PC-9 (cell line): ENCODE data around the gene COX17.

Source experiments
- EZH2 ChIP-seq: fragments of 200-600 bp; sonication (generic); IDR thresholded peaks from 2 replicates; pipeline ENCODE4 v1.8.0; 2017; ENCODE audit warnings: antibody characterized with exemption, low read depth
- TF ChIP-seq, protein P1 (sequence below): fragments of 200-600 bp; sonication (generic); conservative IDR thresholded peaks from 2 replicates; pipeline ENCODE4 v1.6.1; 2017; ENCODE audit warnings: mixed run types, antibody characterized with exemption, mild to moderate bottlenecking, moderate library complexity

DNA sequence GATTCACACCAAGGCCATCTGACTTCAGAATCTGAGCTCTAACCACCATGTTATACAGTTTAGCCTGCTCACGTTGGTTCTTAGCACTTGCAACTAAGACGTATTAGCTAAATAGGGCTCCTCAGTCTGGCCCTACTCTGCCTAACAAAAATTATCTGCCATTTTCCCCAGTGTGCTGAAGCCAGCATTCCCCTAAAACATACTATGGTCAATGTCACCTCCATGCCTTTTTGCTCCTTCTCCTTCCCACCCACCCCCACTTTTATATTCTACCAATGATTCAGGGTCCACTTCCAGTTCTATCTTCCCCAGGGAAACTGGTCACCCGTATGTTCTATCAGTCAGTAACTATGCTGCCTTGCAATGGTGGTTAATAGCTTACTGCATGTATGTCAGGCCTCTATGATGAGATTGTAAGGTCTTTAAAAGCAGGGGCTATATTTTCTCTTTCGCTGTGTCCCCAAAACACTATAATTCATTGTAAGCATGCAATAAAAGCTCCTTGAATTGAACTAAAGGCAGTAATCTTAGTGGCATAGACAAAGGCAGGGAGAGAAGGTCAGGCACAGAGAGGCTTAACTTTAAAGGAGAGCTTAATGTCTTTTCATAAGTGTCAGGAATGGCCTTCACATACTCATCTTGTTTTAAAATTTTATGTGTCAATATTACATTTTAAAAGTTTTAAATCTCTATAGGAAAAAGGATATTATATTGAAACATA is 40.2 kb downstream of the COX17 start:
- TF ChIP-seq, protein P1, sequence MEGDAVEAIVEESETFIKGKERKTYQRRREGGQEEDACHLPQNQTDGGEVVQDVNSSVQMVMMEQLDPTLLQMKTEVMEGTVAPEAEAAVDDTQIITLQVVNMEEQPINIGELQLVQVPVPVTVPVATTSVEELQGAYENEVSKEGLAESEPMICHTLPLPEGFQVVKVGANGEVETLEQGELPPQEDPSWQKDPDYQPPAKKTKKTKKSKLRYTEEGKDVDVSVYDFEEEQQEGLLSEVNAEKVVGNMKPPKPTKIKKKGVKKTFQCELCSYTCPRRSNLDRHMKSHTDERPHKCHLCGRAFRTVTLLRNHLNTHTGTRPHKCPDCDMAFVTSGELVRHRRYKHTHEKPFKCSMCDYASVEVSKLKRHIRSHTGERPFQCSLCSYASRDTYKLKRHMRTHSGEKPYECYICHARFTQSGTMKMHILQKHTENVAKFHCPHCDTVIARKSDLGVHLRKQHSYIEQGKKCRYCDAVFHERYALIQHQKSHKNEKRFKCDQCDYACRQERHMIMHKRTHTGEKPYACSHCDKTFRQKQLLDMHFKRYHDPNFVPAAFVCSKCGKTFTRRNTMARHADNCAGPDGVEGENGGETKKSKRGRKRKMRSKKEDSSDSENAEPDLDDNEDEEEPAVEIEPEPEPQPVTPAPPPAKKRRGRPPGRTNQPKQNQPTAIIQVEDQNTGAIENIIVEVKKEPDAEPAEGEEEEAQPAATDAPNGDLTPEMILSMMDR, result no peak
- no peak for TF ChIP-seq EZH2
